Fibroblast of villous mesenchyme (primary cell): ENCODE data around the gene CDX2. TPM values are rescaled to one million over a fixed set of nuclear protein-coding genes. Genes with fewer than 3 reads are reported as not detected.
A peak's percentile ranks its signal among the peaks of the same experiment; 100 is the strongest.

ENCODE experiments used
- DNase-seq: peaks from one replicate; pipeline ENCODE4 v3.0.0-alpha.2; 2010; ENCODE audit warnings: low read depth
- H3K4me3 ChIP-seq: 2 replicates; pipeline ENCODE4 v1.5.1; 2011; ENCODE audit warnings: low read depth, mild to moderate bottlenecking, low read length
- CTCF ChIP-seq: IDR thresholded peaks from 2 replicates; pipeline ENCODE4 v1.5.1; 2012; ENCODE audit warnings: low read depth, mild to moderate bottlenecking, low read length; ENCODE audit not compliant: insufficient read depth
- total RNA-seq: library from RNA; depleted of rRNA; stranded (reverse); fragments of >200 nt; gene quantifications from 2 replicates; pipeline ENCODE4 v1.2.3, GENCODE V29; 2012

CDX2 gene
- total RNA-seq, 1 donor = not detected

GRCh38 chr13:27919934-27920676 lies 49.0 kb downstream of the CDX2 start, which contains the start of gene PDX1:
PDX1 (plus strand) TSS chr13:27920000; CDS start chr13:27920139, 139 bp downstream.
- TF ChIP-seq CTCF = no peak
- no peak for DNase-seq
- peak within 1 kb of the TSS; percentile 15 for H3K4me3 ChIP-seq

GRCh38 chr13:27919659-27919933 lies 49.5 kb downstream of the CDX2 start:
- no peak overlapping the region for H3K4me3 ChIP-seq
- no peak for TF ChIP-seq CTCF
- no peak for DNase-seq

GRCh38 chr13:27918918-27919658 lies 50.0 kb downstream of the CDX2 start:
- no peak overlapping the region for H3K4me3 ChIP-seq
- DNase-seq = no peak
- TF ChIP-seq CTCF = no peak

- H3K4me3 ChIP-seq = no peak overlapping the region
- DNase-seq = no peak
- no peak for TF ChIP-seq CTCF
Measured at GRCh38 chr13:27918041-27918917, 50.8 kb downstream of the CDX2 start.

- DNase-seq = no peak
- no peak for TF ChIP-seq CTCF
- H3K4me3 ChIP-seq = no peak overlapping the region
Measured at GRCh38 chr13:27917121-27917947, 51.8 kb downstream of the CDX2 start.
